Osteocyte (in vitro differentiated cells): ENCODE results near the gene ZNF516. TPM values are rescaled to one million over a fixed set of nuclear protein-coding genes. Genes with fewer than 3 reads are reported as not detected.

Source experiments
- DNase-seq: peaks from one replicate; pipeline ENCODE4 v3.0.0; 2021; ENCODE audit warnings: mixed read lengths; ENCODE audit not compliant: unreplicated experiment; ENCODE audit errors: extremely low spot score
- H3K27ac Mint-ChIP-seq: one replicate; pipeline ENCODE4 v1.8.0; 2021; ENCODE audit warnings: mild to moderate bottlenecking, mixed read lengths; ENCODE audit not compliant: unreplicated experiment
- H3K27me3 Mint-ChIP-seq: one replicate; pipeline ENCODE4 v1.8.0; 2021; ENCODE audit warnings: mixed read lengths; ENCODE audit not compliant: unreplicated experiment
- H3K36me3 Mint-ChIP-seq: one replicate; pipeline ENCODE4 v1.8.0; 2021; ENCODE audit warnings: mixed read lengths; ENCODE audit not compliant: unreplicated experiment
- H3K4me1 Mint-ChIP-seq: one replicate; pipeline ENCODE4 v1.8.0; 2021; ENCODE audit warnings: mixed read lengths; ENCODE audit not compliant: unreplicated experiment
- H3K4me3 Mint-ChIP-seq: one replicate; pipeline ENCODE4 v1.8.0; 2021; ENCODE audit warnings: mild to moderate bottlenecking, moderate library complexity, mixed read lengths; ENCODE audit not compliant: unreplicated experiment
- H3K9me3 Mint-ChIP-seq: one replicate; pipeline ENCODE4 v1.8.0; 2021; ENCODE audit warnings: mixed read lengths; ENCODE audit not compliant: unreplicated experiment
- total RNA-seq: library from RNA; stranded (reverse); gene quantifications from 2 replicates; pipeline ENCODE4 v1.2.1, GENCODE V29; 2021
- TF ChIP-seq, protein P1 (sequence below): fragments of 200-600 bp; sonication (generic); IDR thresholded peaks from 2 replicates; pipeline ENCODE4 v1.5.0; 2021; ENCODE audit warnings: antibody characterized with exemption, mild to moderate bottlenecking, moderate library complexity

Gene ZNF516
- total RNA-seq, 1 donor from 2014 or later = 36.3 TPM

- no peak for DNase-seq
- no peaks in the 10 kb centered on the region for H3K9me3 Mint-ChIP-seq
- peaks cover 24% of the 10 kb centered on the region for H3K4me1 Mint-ChIP-seq
- H3K36me3 Mint-ChIP-seq = peaks cover 8% of the 10 kb centered on the region
- H3K27ac Mint-ChIP-seq = no peak overlapping the region
- TF ChIP-seq, protein P1, sequence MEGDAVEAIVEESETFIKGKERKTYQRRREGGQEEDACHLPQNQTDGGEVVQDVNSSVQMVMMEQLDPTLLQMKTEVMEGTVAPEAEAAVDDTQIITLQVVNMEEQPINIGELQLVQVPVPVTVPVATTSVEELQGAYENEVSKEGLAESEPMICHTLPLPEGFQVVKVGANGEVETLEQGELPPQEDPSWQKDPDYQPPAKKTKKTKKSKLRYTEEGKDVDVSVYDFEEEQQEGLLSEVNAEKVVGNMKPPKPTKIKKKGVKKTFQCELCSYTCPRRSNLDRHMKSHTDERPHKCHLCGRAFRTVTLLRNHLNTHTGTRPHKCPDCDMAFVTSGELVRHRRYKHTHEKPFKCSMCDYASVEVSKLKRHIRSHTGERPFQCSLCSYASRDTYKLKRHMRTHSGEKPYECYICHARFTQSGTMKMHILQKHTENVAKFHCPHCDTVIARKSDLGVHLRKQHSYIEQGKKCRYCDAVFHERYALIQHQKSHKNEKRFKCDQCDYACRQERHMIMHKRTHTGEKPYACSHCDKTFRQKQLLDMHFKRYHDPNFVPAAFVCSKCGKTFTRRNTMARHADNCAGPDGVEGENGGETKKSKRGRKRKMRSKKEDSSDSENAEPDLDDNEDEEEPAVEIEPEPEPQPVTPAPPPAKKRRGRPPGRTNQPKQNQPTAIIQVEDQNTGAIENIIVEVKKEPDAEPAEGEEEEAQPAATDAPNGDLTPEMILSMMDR = no peak
- H3K4me3 Mint-ChIP-seq = no peak overlapping the region
- H3K27me3 Mint-ChIP-seq = no peaks in the 10 kb centered on the region
Measured at GRCh38 chr18:76463872-76464271, 31.2 kb downstream of the ZNF516 start.

- Mint-ChIP-seq H3K27ac (no peak overlapping the region), H3K4me3 (no peak overlapping the region), H3K36me3 (peaks cover 8% of the 10 kb centered on the region), H3K4me1 (peaks cover 25% of the 10 kb centered on the region), H3K27me3 (no peaks in the 10 kb centered on the region), H3K9me3 (no peaks in the 10 kb centered on the region)
- DNase-seq = no peak
- TF ChIP-seq, protein P1 = no peak
Measured at GRCh38 chr18:76463358-76463757, 31.7 kb downstream of the ZNF516 start.

- TF ChIP-seq, protein P1 = no peak
- H3K27me3 Mint-ChIP-seq = no peaks in the 10 kb centered on the region
- peaks cover 8% of the 10 kb centered on the region for H3K36me3 Mint-ChIP-seq
- peaks cover 24% of the 10 kb centered on the region for H3K4me1 Mint-ChIP-seq
- H3K9me3 Mint-ChIP-seq = no peaks in the 10 kb centered on the region
- no peak overlapping the region for H3K27ac Mint-ChIP-seq
- DNase-seq = no peak
- no peak overlapping the region for H3K4me3 Mint-ChIP-seq
Measured at GRCh38 chr18:76462326-76462694, 32.7 kb downstream of the ZNF516 start.

DNA sequence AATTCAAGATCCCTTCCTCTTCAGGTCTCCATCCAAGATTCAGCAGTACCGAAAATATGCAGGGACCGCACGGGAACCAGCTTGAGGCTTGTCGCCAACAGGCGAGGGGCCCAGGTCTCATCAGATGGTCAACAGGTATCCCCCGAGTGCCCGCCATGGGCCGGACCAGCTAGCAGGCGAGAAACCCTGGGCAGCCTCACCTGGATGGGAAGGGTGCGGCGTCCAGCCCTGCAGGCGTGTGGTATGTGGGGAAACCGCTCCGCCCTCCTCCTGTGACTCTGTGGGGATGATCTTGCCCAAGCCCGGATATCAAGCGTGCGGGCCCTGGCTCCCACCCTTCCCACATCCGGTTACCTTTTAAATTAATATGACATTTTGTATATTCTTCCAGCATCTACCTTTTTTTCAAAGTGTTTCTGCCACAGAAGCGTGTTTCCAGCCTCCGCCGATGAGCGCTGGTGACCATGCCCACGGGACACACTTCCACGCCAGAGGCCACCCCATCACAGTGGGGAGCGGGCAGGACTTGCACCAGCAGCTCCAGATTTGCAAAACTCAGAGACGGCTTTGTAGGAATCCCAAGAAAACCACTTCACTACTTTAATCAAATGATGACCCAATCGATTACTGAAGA is 33.2 kb downstream of the ZNF516 start:
- Mint-ChIP-seq H3K27me3 (no peaks in the 10 kb centered on the region), H3K4me1 (peaks cover 27% of the 10 kb centered on the region), H3K27ac (no peak overlapping the region), H3K4me3 (no peak overlapping the region), H3K36me3 (peaks cover 8% of the 10 kb centered on the region), H3K9me3 (no peaks in the 10 kb centered on the region)
- DNase-seq = no peak
- TF ChIP-seq, protein P1 = no peak

DNA sequence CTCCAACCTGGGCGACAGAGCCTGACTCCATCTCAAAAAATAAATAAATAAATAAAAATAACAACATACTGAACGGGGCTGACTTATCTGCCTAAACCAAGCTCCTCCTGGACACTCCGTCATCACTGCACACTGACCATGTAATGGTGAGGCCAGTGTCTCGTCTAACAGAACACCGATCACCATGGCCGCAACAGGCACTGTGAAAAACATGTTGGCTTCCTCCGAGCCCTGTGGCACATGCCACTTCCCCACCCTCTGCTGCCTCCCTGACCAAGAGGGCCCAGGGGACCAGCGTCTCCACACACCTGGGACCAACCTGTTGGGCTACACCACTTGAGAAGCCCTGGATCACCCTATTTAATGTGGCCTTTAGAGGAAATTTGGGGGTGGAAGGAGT is 33.9 kb downstream of the ZNF516 start:
- Mint-ChIP-seq H3K36me3 (peaks cover 8% of the 10 kb centered on the region), H3K9me3 (no peaks in the 10 kb centered on the region), H3K27ac (peak overlapping the region; percentile 38), H3K4me1 (peaks cover 27% of the 10 kb centered on the region), H3K27me3 (no peaks in the 10 kb centered on the region), H3K4me3 (no peak overlapping the region)
- DNase-seq = no peak
- TF ChIP-seq, protein P1 = no peak
